MM.1S (cell line): Measurements from ENCODE around the gene PDE10A.

Experiments used
- EZH2 ChIP-seq: fragments of 300-600 bp; sonication (generic); optimal IDR thresholded peaks from 2 replicates; pipeline ENCODE3; 2017; ENCODE audit warnings: low read depth, mild to moderate bottlenecking, antibody characterized with exemption, low read length, mixed read lengths
- TF ChIP-seq, protein P1 (sequence below): fragments of 300-600 bp; sonication (generic); IDR thresholded peaks from 2 replicates; pipeline ENCODE4 v1.5.1; 2016; ENCODE audit warnings: antibody characterized with exemption, low read length, mixed read lengths

GRCh38 chr6:165668951-165669350, 5.9 kb upstream of the PDE10A start:
- TF ChIP-seq, protein P1, sequence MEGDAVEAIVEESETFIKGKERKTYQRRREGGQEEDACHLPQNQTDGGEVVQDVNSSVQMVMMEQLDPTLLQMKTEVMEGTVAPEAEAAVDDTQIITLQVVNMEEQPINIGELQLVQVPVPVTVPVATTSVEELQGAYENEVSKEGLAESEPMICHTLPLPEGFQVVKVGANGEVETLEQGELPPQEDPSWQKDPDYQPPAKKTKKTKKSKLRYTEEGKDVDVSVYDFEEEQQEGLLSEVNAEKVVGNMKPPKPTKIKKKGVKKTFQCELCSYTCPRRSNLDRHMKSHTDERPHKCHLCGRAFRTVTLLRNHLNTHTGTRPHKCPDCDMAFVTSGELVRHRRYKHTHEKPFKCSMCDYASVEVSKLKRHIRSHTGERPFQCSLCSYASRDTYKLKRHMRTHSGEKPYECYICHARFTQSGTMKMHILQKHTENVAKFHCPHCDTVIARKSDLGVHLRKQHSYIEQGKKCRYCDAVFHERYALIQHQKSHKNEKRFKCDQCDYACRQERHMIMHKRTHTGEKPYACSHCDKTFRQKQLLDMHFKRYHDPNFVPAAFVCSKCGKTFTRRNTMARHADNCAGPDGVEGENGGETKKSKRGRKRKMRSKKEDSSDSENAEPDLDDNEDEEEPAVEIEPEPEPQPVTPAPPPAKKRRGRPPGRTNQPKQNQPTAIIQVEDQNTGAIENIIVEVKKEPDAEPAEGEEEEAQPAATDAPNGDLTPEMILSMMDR: no peak
- TF ChIP-seq EZH2: no peak
